Dermis blood vessel endothelial cell (primary cell): ENCODE results near the gene ZEB1. TPM values are rescaled to one million over a fixed set of nuclear protein-coding genes. Genes with fewer than 3 reads are reported as not detected.
"Not testable (repeated sequence)": the region's sequence is repeated elsewhere in the genome, so short reads cannot be mapped to it uniquely, and the experiment has no call there.

Experiments
- DNase-seq: peaks from one replicate; pipeline ENCODE4 v3.0.0; 2010
- total RNA-seq: library from RNA; depleted of rRNA; stranded (reverse); fragments of >200 nt; gene quantifications from 2 replicates; pipeline ENCODE4 v1.2.3, GENCODE V29; 2014

ZEB1 gene
- total RNA-seq, 1 donor from 2014 or later = 136 TPM

- DNase-seq = no peak
Measured at GRCh38 chr10:31372439-31372838, 53.4 kb downstream of the ZEB1 start.

GRCh38 chr10:31374146-31374696 is 55.2 kb downstream of the ZEB1 start:
- no peak for DNase-seq

GRCh38 chr10:31381171-31381570 is 62.2 kb downstream of the ZEB1 start:
- DNase-seq = no peak

DNA sequence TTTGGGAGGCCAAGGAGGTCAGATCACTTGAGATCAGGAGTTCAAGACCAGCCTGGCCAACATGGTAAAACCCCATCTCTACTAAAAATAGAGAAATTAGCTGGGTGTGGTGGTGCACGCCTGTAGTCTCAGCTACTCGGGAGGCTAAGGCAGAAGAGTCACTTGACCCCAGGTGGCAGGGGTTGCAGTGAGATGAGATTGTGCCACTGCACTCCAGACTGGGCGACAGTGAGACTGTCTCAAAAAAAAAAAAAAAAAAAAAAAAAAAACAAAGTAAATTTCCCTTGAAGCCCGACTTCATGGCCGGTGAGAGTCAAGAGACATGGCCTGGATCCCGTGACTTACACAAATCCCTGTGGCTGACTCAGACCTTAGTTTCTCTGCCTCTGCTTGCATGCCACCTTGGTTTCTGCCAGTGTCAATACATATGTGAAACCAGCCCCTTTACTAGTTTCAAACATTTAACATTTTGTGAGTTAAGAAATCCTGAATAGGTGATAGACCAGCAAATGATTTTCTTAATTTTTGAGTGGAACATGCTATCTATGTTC is 62.8 kb downstream of the ZEB1 start:
- peak; percentile 34 for DNase-seq

DNA sequence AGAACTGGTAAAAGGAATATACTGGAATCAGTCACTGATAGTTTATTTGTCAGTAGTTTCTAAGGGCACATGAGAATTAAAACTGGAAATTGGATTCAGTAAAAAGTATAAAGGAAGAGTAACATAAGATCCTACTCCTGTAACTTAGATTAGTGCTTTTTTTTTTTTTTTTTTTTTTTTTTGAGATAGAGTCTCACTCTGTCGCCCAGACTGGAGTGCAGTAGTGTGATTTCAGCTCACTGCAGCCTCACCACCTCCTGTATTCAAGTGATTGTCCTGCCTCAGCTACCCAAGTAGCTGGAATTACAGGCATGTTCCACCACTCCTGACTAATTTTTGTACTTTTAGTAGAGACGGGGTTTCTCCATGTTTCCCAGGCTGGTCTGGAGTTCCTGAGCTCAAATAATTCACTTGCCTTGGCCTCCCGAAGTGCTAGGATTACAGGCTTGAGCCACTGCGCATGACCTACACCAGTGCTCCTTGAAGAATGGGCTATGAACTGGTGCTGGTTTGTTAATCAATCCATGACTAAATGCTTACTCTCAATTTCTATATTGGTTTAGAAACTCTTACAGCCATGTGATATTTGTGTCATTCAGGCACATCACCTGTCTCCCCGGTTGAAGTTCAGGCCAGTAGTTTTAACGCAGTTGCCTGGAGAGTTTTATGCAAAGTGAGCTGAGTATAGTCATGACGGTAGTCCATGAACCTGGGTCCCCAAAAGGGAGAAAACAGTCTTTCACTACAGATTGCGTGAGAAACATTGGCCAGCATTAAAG is 65.0 kb downstream of the ZEB1 start:
- DNase-seq = no peak

DNA sequence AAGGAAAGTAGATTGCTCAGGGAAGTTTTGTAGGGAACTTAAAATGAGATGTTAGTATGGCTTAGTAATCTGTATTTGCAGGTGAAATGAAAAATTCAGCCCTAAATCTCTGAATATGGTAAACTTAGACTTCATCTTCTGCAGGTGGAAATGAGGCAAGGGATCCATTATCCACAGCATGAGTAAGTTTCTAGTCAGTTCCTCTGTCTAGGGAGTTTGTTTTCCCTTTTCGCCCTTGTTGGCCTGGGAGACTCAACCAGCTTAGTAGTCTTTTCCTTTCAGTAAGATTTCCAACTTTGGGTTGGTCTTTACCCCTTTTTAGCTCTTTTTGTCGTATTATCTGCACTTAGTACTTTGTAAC is 65.6 kb downstream of the ZEB1 start:
- DNase-seq = peak; percentile 77

DNA sequence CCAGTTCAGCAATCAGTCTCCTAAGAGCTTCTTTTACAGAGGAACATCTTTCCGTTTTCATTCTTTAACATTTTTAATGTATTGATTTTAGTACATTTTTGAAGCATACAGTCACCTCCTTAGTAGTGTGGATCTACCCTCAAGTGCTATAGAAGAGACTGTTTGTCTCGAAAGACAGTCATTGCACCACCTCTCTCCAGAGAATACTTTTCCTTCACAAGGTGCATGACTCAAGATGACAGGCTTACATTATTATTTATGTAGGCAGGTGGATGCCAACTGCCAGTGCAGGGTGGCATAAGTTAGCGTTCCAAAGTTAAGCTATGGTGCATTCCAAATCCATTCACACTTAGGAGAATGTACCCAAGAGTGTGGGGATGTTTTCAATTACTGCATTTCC is 71.8 kb downstream of the ZEB1 start:
- no peak for DNase-seq

DNA sequence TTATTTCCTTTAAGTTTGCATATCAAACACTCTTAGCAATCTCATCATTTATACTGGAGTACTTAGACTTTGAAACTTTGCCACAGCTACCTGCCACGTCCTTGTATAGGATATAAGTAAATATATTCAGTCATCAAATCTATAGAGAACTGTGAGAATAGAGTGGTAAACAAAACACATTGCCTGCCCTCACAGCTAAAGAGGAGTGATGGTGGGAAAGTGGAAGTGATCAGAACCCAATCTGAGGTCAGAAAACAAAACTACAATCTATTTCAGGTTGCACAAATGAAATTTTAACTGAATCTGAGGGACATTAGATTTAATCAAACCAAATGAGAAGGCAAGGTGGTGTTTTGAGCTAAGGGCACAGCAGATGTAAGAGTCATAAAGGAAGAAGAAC is 74.8 kb downstream of the ZEB1 start:
- no peak for DNase-seq

DNA sequence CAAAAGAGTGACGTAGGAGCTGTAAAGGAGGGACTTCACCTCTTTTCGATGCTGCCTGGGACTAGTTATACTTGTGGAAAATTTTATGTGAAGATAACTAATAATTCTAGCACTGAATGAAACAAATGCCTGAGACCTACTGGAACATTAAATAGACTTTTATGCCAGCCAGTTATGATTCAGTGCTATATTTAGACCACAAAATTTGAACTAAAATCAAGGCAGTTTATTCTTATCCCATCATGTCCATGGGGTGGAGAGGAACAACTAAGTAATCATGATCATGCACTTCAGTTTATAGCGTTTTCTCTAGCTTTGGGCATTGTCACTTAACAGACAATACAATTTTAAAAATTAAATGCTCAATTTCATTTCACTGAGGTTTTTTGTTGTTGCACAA is 76.7 kb downstream of the ZEB1 start:
- no peak for DNase-seq

GRCh38 chr10:31396376-31396775 is 77.4 kb downstream of the ZEB1 start:
- no peak for DNase-seq

GRCh38 chr10:31397852-31398251 is 78.8 kb downstream of the ZEB1 start:
- DNase-seq = no peak

GRCh38 chr10:31399171-31399570 is 80.2 kb downstream of the ZEB1 start:
- DNase-seq = no peak

DNA sequence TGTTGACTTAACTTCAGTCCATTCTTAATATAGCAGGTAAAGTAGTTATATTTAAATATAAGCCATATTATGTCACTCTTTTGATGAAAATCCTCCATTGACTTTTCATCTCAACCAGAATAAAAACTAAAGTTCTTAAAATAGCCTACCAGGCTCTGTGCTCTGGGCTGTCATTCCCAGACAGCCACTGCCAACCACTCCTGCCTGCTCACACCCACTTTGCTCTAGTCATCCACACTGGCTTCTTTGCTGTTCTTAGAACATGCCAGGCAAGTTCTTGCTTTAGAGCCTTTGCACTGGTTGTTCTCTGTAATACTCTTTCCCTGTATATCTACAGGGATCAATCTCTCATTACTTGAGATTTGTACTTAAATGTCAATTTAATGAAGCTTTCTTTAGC is 80.6 kb downstream of the ZEB1 start:
- DNase-seq = no peak

DNA sequence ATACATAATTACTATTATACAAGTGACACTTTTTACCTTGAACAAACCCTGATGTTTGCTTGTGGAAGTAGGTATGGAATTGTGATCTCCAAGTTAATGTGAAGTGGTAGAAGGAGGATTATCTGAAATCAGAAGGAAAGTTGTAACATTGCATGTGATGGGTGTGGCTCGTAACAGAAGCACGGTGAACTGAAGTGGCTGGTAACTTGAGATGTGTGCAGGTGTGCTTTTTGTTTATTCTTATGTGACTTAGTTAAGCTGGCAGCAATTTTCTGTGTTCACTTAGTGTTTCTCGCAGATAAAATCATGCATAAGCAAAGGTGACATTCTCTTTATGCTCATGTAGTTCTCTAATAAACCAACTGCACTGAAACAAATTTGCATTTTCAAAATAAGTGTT is 82.3 kb downstream of the ZEB1 start:
- no peak for DNase-seq

GRCh38 chr10:31404640-31405039 is 85.6 kb downstream of the ZEB1 start:
- DNase-seq = no peak

DNA sequence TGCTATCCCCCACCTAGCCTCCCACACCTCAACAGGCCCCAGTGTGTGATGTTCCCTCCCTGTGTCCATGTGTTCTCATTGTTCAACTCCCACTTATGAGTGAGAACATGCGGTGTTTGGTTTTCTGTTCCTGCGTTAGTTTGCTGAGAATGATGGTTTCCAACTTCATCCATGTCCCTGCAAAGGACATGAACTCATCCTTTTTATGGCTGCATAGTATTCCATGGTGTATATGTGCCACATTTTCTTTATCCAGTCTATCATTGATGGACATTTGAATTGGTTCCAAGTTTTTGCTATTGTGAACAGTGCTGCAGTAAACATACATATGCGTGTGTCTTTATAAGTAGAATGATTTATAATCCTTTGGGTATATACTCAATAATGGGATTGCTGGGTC is 86.8 kb downstream of the ZEB1 start:
- not testable (repeated sequence) for DNase-seq

- DNase-seq = not testable (repeated sequence)
Measured at GRCh38 chr10:31412397-31412796, 93.4 kb downstream of the ZEB1 start.

- DNase-seq = peak; percentile 19
Measured at GRCh38 chr10:31413325-31413724, 94.3 kb downstream of the ZEB1 start.

DNA sequence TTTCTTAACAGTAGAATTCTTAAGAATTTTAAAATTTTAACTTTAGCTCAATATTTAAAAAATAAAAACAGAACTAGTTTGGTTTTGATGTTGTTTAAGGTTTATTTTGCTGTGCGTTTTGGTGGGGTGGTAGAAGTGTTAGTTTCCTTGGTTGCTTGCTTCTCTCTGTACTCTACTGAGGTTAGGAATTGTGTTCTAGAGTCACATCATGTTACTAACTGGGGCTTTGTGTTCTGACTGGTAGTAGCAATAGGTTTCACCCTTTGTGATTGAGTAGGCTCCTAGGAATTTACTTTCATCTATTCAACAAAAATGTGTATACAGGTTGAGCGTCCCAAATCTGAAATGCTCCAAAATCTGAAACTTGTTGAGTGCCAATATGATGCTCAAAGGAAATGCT is 99.5 kb downstream of the ZEB1 start:
- DNase-seq = no peak

- no peak for DNase-seq
Measured at GRCh38 chr10:31419394-31420063, 100.5 kb downstream of the ZEB1 start.

DNA sequence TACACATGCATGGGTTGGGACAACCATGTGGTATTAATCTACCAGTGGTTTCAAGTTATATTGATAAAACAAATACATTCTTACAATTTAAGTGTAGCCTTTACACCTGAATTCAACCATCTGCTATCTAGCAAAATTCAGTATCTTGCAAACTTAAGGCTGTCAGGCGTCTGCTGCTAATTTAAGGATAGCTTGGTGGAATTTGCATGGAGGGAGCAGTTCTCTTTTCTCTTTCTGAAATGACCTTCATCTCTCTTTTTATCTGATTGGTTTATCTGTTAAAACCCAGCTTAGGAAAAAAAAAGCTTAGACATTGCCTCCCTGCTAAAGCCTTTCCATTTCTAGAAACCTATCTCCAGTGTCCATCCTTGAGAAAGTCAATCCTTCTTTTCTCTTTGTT is 102.3 kb downstream of the ZEB1 start:
- DNase-seq = no peak

DNA sequence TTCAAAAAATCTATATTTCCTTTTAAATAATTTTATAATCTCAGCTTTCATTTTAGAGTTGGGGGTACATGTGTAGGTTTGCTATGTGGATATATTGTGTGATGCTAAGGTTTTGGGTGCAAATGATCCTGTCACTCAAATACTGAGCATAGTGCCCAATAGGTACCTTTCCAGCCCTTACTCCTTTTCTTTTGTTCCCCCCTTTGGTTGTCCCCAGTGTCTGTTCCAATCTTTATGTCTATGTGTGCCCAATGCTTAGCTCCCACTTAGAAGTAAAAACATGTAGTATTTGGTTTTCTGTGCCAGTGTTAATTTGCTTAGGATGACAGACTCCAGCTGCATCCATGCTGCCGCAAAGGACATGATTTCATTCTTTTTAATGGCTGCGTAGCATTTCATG is 103.6 kb downstream of the ZEB1 start:
- no peak for DNase-seq

GRCh38 chr10:31424473-31424872 is 105.5 kb downstream of the ZEB1 start:
- no peak for DNase-seq

DNA sequence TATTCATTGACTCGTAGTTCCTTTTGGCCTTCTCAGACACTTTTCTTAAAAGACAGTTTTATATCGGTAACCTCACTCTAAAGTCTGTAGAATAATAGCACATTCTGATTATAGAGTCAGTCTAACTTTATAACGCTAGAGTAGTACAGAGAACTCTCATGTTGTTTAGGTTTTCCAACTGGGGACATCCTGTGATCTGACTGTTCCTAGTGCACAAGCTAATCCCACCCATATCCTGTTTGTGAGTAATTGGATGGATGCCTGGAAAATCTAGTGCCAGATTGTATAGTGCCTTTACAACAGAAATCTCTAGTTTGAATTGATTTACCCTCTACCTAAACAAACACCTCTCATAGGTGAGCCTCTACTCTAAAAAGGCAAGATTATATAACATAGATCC is 107.4 kb downstream of the ZEB1 start:
- DNase-seq = peak; percentile 95
